T-helper 2 cell treated with Interferon-gamma antibody and Interleukin-4, amounts not matched to agents 5 μg/mL and 100 μg/mL, for 36 hours (primary cell): ENCODE results near the gene MGAT5.

Experiments
- DNase-seq: peaks from one replicate; pipeline ENCODE4 v3.0.0; 2021; ENCODE audit warnings: low spot score
- H3K27ac Mint-ChIP-seq: one replicate; pipeline ENCODE4 v1.8.0; 2021; ENCODE audit warnings: mild to moderate bottlenecking, mixed read lengths
- H3K27me3 Mint-ChIP-seq: one replicate; pipeline ENCODE4 v1.8.0; 2021; ENCODE audit warnings: low read depth, mixed read lengths
- H3K36me3 Mint-ChIP-seq: one replicate; pipeline ENCODE4 v1.8.0; 2021; ENCODE audit warnings: low read depth, mixed read lengths
- H3K4me1 Mint-ChIP-seq: one replicate; pipeline ENCODE4 v1.8.0; 2021; ENCODE audit warnings: low read depth, mixed read lengths
- H3K4me3 Mint-ChIP-seq: one replicate; pipeline ENCODE4 v1.8.0; 2022; ENCODE audit warnings: mild to moderate bottlenecking, moderate library complexity, mixed read lengths
- H3K9me3 Mint-ChIP-seq: one replicate; pipeline ENCODE4 v1.8.0; 2021; ENCODE audit warnings: mixed read lengths

The MGAT5 gene

DNA sequence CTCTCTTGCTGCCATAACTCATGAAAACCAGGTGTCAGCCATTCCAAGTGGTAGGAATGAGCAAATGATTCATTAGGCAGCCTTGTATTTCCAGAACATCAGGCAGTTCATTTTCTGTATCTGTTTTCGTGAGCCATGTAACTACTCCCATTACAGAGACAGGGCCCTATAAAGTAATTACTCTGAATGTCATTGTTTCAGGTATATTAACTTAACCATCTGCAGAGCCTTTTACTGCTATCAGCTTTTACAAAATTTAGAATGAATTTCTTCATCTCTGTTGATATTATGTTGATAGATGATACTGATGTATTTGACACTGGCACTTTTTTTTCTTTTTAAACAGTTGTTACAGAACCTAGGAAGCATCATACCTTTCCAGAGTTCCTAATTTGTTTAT, 69.9 kb downstream of the MGAT5 start:
- Mint-ChIP-seq H3K4me3 (no peak overlapping the region), H3K4me1 (peaks cover 54% of the 10 kb centered on the region), H3K27me3 (peaks cover 3% of the 10 kb centered on the region), H3K36me3 (peaks cover 11% of the 10 kb centered on the region), H3K27ac (no peak overlapping the region), H3K9me3 (no peaks in the 10 kb centered on the region)
- DNase-seq: no peak

DNA sequence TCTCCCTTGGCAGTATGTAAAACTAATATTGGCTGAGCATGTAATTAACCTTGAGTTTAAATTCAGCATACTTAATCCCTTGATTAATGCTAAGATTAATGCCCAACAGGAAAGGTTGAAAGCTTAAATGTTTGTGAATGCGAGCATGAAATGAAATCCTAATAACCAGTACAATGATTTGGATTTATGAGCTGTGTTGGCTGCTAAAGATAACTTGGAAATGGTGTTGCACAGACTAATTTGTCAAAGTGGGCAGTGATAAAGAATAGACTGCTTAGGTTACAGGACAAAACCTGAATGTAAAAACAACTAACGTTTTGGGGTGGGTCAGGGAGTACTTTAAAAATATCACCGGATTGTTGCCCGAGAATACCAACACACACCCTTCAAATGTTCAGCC, 70.6 kb downstream of the MGAT5 start:
- Mint-ChIP-seq H3K4me1 (peaks cover 52% of the 10 kb centered on the region), H3K27me3 (peaks cover 3% of the 10 kb centered on the region), H3K9me3 (no peaks in the 10 kb centered on the region), H3K36me3 (peaks cover 9% of the 10 kb centered on the region), H3K4me3 (no peak overlapping the region), H3K27ac (no peak overlapping the region)
- no peak for DNase-seq

DNA sequence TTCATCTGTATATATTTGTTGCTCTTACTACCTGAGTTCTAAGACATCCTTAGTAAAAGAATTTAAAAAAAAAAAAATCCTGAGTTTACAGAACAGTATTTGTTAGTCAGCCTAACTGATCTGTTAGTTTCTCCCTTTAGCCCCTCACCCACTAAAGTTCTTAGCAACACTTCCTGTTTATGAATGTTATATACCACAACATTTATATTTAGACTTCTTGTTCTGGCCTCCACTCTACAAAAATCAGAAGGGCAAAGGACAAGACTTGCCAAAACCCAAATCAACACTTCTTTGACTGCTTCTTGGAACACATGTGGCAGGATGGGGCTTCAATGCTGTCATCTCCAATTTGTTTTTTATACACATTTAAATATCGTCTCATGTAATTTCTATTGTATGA, 71.1 kb downstream of the MGAT5 start:
- Mint-ChIP-seq H3K27me3 (peaks cover 3% of the 10 kb centered on the region), H3K36me3 (peaks cover 9% of the 10 kb centered on the region), H3K4me3 (no peak overlapping the region), H3K9me3 (no peaks in the 10 kb centered on the region), H3K27ac (no peak overlapping the region), H3K4me1 (peaks cover 48% of the 10 kb centered on the region)
- no peak for DNase-seq

DNA sequence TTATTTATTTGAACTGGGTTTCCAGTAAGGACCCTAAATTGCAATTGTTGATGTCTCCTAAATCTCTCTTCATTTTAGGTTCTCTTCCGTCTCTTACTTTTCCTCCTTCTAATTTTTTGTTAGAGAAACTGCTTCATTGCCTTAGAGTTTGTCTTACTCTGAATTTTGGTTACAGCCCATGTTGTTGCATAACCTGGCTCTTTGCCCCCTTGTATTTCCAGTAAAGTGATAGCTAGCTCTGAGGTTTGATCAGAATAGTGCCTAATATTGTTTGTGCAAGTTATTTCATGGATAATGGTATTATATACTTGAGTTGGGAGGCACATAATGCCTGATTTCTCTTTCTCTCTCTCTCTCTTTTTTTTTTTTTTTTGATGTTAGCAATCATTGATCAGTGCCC, 71.8 kb downstream of the MGAT5 start:
- H3K9me3 Mint-ChIP-seq: no peaks in the 10 kb centered on the region
- H3K27me3 Mint-ChIP-seq: peaks cover 3% of the 10 kb centered on the region
- DNase-seq: no peak
- no peak overlapping the region for H3K27ac Mint-ChIP-seq
- H3K36me3 Mint-ChIP-seq: peaks cover 9% of the 10 kb centered on the region
- H3K4me1 Mint-ChIP-seq: peaks cover 44% of the 10 kb centered on the region
- H3K4me3 Mint-ChIP-seq: no peak overlapping the region

DNA sequence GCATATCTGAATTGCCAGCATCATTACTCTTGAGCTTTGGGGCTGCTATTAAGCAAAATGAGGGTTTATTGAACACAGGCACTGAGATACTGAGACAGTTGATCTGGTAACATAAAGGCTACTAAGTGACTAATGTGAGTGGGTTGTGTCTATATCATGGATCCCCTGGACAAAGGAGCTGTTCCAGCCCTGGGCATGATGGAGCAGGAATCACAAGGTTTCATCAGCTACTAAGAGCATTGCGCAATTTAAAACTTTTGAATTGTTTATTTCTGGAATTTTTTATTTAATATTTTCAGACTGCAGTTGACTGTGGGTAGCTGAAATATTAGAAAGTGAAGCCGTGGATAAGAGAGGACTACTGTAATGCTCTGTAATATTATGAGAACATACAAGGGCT, 73.5 kb downstream of the MGAT5 start:
- Mint-ChIP-seq H3K4me3 (no peak overlapping the region), H3K27me3 (peaks cover 3% of the 10 kb centered on the region), H3K27ac (no peak overlapping the region), H3K9me3 (peaks cover 6% of the 10 kb centered on the region), H3K36me3 (peaks cover 5% of the 10 kb centered on the region), H3K4me1 (peaks cover 30% of the 10 kb centered on the region)
- DNase-seq: no peak

DNA sequence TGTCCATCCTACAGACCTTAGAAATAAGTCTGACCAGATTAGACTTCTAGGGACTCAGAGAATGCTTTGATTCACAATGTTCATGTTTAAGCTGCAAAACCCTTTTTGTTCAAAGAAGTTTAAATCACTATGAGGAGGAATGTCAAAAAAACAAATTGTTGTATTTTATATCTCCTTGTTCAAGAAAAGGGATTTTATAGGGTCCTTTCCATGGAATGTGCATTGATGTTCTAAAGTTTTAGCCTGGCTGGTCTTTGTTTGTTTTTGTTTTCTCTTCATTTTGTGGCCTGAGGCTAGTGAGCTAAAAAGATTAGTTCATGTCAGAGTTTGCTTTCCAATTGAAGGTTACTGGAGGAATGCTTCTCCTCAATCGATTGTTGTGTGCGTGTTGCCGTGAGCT, 77.2 kb downstream of the MGAT5 start:
- H3K27ac Mint-ChIP-seq: no peak overlapping the region
- H3K9me3 Mint-ChIP-seq: peaks cover 10% of the 10 kb centered on the region
- H3K4me1 Mint-ChIP-seq: peaks cover 2% of the 10 kb centered on the region

DNA sequence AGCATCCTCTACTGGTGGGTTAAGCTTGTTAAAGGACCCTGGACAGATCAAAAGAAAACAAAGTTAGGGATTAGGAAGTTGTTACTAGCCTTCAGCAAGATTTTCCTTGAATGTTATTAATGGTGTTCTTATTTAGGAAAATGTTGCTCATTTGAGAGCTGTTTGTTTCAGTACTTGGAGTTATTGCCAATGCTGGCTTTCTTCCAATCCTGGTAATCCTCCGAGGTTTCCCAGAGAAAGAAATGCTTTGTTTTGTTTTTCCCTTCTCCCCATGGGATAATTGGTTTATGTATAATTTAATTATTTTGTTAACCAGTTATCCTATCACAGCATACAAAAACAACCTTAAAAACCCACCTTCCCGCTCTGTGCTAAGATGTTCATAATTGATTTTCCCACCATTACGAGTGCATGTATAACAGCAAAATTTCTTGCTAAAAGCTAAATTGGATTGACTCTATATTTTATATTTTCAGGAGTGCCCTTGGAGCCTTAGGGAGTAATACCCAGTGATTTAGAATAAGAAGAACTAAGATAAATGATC, 79.8 kb downstream of the MGAT5 start:
- no peak overlapping the region for H3K4me3 Mint-ChIP-seq
- H3K36me3 Mint-ChIP-seq: peaks cover 2% of the 10 kb centered on the region
- H3K9me3 Mint-ChIP-seq: peaks cover 10% of the 10 kb centered on the region
- H3K4me1 Mint-ChIP-seq: peaks cover 1% of the 10 kb centered on the region
- DNase-seq: no peak
- no peak overlapping the region for H3K27ac Mint-ChIP-seq
- peaks cover 4% of the 10 kb centered on the region for H3K27me3 Mint-ChIP-seq

More for the DNA sequence above, 77.2 kb downstream of the MGAT5 start:
- Mint-ChIP-seq H3K4me3 (no peak overlapping the region), H3K36me3 (no peaks in the 10 kb centered on the region), H3K27me3 (peaks cover 3% of the 10 kb centered on the region)
- DNase-seq: no peak

DNA sequence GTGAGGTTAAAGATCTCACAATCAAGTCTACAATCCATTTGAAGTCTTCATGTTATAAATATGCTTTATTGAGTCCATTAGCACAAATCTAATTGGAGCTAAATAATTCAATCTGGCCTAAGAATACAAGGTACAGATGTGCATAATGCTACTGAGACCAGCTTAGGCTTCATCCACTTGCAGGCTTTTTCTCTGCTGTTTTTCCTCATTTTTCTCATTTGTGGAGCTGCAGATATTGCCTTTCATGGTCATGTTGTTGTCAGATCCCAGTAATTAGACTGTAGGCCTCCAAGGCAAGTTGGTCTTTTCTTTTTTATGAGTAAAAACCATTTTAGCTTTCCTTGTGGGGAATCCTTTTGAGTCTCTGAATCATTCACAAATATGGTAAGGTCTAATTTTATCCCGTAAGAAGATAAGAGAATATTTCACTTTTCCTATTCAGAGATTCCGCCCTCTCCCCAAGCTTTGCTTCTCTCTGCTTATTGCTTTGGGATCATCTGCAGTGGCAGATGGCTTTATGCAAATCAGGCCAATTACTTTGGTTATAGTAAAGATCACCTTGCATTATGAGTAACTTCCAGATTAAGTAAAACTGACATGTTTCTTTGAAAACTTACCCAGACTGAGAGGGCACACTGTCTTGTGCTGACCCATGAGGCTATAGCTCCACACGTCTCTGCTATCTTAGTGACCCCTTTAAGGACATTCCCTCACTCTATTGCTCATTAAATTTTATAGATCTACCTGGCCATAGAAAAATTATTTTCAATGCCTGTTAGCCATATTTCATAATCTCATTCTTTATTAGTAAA, 80.9 kb downstream of the MGAT5 start:
- H3K9me3 Mint-ChIP-seq: peaks cover 10% of the 10 kb centered on the region
- peaks cover 1% of the 10 kb centered on the region for H3K4me1 Mint-ChIP-seq
- H3K4me3 Mint-ChIP-seq: no peak overlapping the region
- DNase-seq: no peak
- peaks cover 8% of the 10 kb centered on the region for H3K27me3 Mint-ChIP-seq
- peaks cover 2% of the 10 kb centered on the region for H3K36me3 Mint-ChIP-seq
- H3K27ac Mint-ChIP-seq: no peak overlapping the region

DNA sequence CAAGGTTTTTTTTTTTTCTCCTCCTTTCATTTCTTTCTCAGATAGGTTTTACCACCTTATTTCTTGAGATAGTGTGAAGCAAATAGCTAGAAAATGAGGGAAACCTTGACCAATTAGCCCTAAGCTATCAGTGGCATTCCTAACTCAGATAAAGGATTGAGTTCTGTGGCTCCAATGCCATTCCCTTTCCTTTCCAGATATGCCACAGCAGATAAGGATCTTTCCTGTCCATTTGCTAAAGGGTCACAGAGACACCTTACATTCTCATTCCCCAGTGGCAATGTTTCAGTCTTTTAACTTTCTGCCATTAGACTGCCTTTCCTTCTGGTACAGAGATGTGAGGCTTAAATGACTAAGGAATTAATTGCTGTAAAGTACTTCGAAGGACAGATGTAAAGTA, 81.7 kb downstream of the MGAT5 start:
- peaks cover 1% of the 10 kb centered on the region for H3K4me1 Mint-ChIP-seq
- peaks cover 8% of the 10 kb centered on the region for H3K27me3 Mint-ChIP-seq
- no peak overlapping the region for H3K27ac Mint-ChIP-seq
- peaks cover 2% of the 10 kb centered on the region for H3K36me3 Mint-ChIP-seq
- DNase-seq: no peak
- peaks cover 10% of the 10 kb centered on the region for H3K9me3 Mint-ChIP-seq
- no peak overlapping the region for H3K4me3 Mint-ChIP-seq

DNA sequence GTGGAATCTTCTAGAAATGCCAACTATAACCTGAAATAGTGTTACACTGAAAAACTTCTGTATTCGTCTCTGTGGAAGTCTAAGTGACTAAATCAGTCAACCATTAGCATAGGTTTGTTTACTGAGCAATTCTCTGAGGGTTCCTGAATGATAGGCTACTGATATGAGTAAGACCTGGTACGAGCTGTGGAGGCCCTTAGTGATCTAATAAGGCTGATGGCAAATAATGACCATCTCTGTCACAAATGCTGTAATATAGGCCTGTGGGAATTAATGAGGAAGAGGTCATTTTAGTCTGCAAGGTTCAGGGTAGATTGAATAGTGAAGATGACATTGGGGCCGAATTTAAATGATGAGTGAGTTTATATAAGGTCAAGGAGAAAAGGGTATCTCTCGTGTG, 82.5 kb downstream of the MGAT5 start:
- Mint-ChIP-seq H3K27me3 (peaks cover 8% of the 10 kb centered on the region), H3K36me3 (peaks cover 2% of the 10 kb centered on the region), H3K4me3 (no peak overlapping the region), H3K27ac (no peak overlapping the region), H3K4me1 (peaks cover 1% of the 10 kb centered on the region), H3K9me3 (peaks cover 8% of the 10 kb centered on the region)
- DNase-seq: no peak

DNA sequence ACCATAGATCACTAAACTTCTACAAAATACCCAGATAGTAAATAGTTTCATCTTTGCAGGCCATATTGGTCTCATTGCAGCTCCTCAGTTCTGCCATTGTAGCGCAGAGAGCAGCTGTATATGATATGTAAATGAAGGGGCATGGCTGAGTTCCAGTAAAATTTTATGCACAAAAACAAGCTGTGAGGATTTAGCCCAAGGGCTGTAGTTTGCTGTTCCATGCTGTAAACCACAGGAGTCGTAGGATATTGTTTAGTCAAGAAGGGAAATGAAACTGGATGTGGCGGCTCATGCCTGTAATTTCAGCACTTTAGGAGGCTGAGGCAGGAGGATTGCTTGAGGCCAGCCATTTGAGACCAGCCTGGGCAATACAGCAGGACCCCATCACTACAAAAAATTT, 83.0 kb downstream of the MGAT5 start:
- DNase-seq: no peak
- peaks cover 2% of the 10 kb centered on the region for H3K36me3 Mint-ChIP-seq
- no peak overlapping the region for H3K4me3 Mint-ChIP-seq
- no peak overlapping the region for H3K27ac Mint-ChIP-seq
- H3K27me3 Mint-ChIP-seq: peaks cover 8% of the 10 kb centered on the region
- H3K9me3 Mint-ChIP-seq: peaks cover 4% of the 10 kb centered on the region
- peaks cover 1% of the 10 kb centered on the region for H3K4me1 Mint-ChIP-seq

DNA sequence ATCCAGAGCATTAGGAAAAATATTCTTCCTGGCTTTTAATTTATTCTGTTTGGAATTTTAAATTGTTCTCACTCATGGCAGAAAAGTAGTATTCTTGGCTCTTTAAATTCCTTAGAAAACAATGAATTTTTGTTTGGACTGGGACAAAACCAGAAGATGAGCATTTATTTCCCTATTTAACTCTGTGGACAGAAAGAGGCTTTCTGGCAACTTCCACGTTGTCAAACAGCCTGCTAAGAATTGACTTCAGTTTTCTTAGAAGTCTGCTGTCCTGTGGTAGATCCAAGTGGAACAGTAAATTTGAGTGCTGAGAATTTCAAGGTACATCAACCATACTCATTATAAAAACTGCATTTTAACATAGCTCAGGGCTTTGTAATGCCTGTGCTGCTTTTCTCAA, 83.8 kb downstream of the MGAT5 start:
- H3K4me3 Mint-ChIP-seq: no peak overlapping the region
- H3K9me3 Mint-ChIP-seq: peaks cover 4% of the 10 kb centered on the region
- peaks cover 2% of the 10 kb centered on the region for H3K36me3 Mint-ChIP-seq
- peaks cover 8% of the 10 kb centered on the region for H3K27me3 Mint-ChIP-seq
- no peak for DNase-seq
- H3K4me1 Mint-ChIP-seq: peaks cover 1% of the 10 kb centered on the region
- no peak overlapping the region for H3K27ac Mint-ChIP-seq

DNA sequence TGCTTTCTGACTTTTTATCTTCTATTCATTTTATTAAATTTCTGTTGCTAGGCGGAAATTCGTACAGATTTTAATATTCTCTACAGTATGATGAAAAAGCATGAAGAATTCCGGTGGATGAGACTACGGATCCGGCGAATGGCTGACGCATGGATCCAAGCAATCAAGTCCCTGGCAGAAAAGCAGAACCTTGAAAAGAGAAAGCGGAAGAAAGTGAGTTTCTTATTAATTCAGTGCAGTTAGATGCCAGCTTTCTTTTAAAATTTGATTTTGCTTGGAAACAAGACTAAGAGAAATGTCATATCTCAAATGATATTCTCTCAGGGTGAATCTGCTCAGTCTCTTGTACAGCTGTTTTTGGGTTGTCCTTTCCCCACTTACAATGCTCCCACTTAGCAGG, 84.3 kb downstream of the MGAT5 start:
- Mint-ChIP-seq H3K36me3 (peaks cover 2% of the 10 kb centered on the region), H3K4me1 (peaks cover 1% of the 10 kb centered on the region), H3K9me3 (peaks cover 4% of the 10 kb centered on the region), H3K27ac (no peak overlapping the region), H3K4me3 (no peak overlapping the region), H3K27me3 (peaks cover 8% of the 10 kb centered on the region)
- no peak for DNase-seq

DNA sequence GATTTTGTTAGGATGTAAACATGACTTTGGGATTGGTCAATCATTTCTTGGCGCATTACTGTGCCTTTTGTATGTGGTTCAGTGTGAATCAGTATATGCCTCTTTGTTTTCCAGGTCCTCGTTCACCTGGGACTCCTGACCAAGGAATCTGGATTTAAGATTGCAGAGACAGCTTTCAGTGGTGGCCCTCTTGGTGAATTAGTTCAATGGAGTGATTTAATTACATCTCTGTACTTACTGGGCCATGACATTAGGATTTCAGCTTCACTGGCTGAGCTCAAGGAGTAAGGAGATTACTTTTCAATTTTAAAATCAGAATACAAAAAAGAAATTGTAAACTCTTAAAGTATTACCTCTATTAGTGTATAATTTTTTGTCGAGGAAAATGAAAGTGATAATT, 87.6 kb downstream of the MGAT5 start:
- Mint-ChIP-seq H3K27me3 (peaks cover 5% of the 10 kb centered on the region), H3K4me3 (no peak overlapping the region), H3K9me3 (no peaks in the 10 kb centered on the region), H3K36me3 (peaks cover 2% of the 10 kb centered on the region), H3K4me1 (peaks cover 1% of the 10 kb centered on the region), H3K27ac (no peak overlapping the region)
- DNase-seq: no peak
